T-cell (primary cell): Measurements from ENCODE around the gene TMEM235. TPM values are rescaled to one million over a fixed set of nuclear protein-coding genes. Genes with fewer than 3 reads are reported as not detected.

ENCODE experiments used
- ATAC-seq, 4 experiments: fragments of 200-7000 bp in 3 of 4; fragments of 150-1000 bp in 1 of 4; cut with Tn5 transposase; replicated peaks in 1 of 4; 1 replicate in 3 of 4; 2 replicates in 1 of 4; pipeline ENCODE4 v1.10.0; 2021; ENCODE audit warnings: moderate library complexity in 3 of 4, mild to moderate bottlenecking in 2 of 4, moderate number of reproducible peaks in 1 of 4
- CTCF ChIA-PET, 2 donors: fragments of 300-600 bp; sonication (Branson Sonifier 250); formaldehyde crosslinking; loops; one replicate each; lab custom pipeline; 2022; ENCODE audit warnings: antibody characterized with exemption in 2 of 2; lab: Charles Lee
- POLR2A ChIA-PET, 2 donors: fragments of 300-600 bp; sonication (Branson Sonifier 250); formaldehyde crosslinking; loops; one replicate each; lab custom pipeline; 2022; ENCODE audit warnings: antibody characterized with exemption in 2 of 2; lab: Charles Lee
- DNase-seq, 35 experiments: peaks; one replicate each; pipeline versions ENCODE4 v3.0.0 to v3.0.0-alpha.2; 2013 to 2023
- H3K27ac ChIP-seq: one replicate; pipeline ENCODE4 v1.5.1; 2013; ENCODE audit warnings: low read length
- H3K27me3 ChIP-seq, 2 experiments: replicated peaks in 1 of 2; 1 replicate in 1 of 2; 2 replicates in 1 of 2; pipeline versions ENCODE4 v1.6.1 to v1.7.0; 2013; ENCODE audit warnings: low read length in 1 of 2, mixed read lengths in 1 of 2; ENCODE audit not compliant: control insufficient read depth in 2 of 2, insufficient read depth in 2 of 2; ENCODE audit errors: extremely low read depth in 1 of 2
- H3K36me3 ChIP-seq, 2 donors: 1 replicate in 1 of 2; 2 replicates in 1 of 2; pipeline versions ENCODE4 v1.6.1 to v1.7.0; 2013; ENCODE audit warnings: low read length in 1 of 2; ENCODE audit not compliant: control insufficient read depth in 2 of 2, insufficient read depth in 1 of 2; ENCODE audit errors: extremely low read depth in 1 of 2
- H3K4me1 ChIP-seq, 2 experiments: 1 replicate in 1 of 2; 2 replicates in 1 of 2; pipeline versions ENCODE4 v1.6.1 to v1.7.0; 2013; ENCODE audit warnings: low read length in 2 of 2, mixed read lengths in 1 of 2; ENCODE audit not compliant: insufficient read depth in 2 of 2, control insufficient read depth in 1 of 2; ENCODE audit errors: extremely low read depth in 1 of 2
- H3K4me3 ChIP-seq, 2 donors: 1 replicate in 1 of 2; 2 replicates in 1 of 2; pipeline versions ENCODE4 v1.5.1 to v1.7.0; 2013; ENCODE audit warnings: mild to moderate bottlenecking in 2 of 2, low read length in 1 of 2, moderate library complexity in 1 of 2; ENCODE audit not compliant: control insufficient read depth in 1 of 2; ENCODE audit errors: extremely low read depth in 1 of 2
- H3K9me3 ChIP-seq: 2 replicates; pipeline ENCODE4 v1.7.0; 2013
- H3K27ac Mint-ChIP-seq, 2 donors: one replicate each; pipeline ENCODE4 v1.8.0; 2020 to 2021; ENCODE audit warnings: mild to moderate bottlenecking in 2 of 2, mixed read lengths in 2 of 2
- H3K27me3 Mint-ChIP-seq, 2 donors: one replicate each; pipeline ENCODE4 v1.8.0; 2021 to 2022; ENCODE audit warnings: mixed read lengths in 2 of 2
- H3K36me3 Mint-ChIP-seq: one replicate; pipeline ENCODE4 v1.8.0; 2021; ENCODE audit warnings: mixed read lengths
- H3K4me1 Mint-ChIP-seq, 3 donors: one replicate each; pipeline ENCODE4 v1.8.0; 2020 to 2022; ENCODE audit warnings: mixed read lengths in 3 of 3, mild to moderate bottlenecking in 1 of 3
- H3K4me3 Mint-ChIP-seq, 3 donors: one replicate each; pipeline ENCODE4 v1.8.0; 2020 to 2022; ENCODE audit warnings: mild to moderate bottlenecking in 3 of 3, mixed read lengths in 3 of 3, moderate library complexity in 3 of 3
- H3K9me3 Mint-ChIP-seq, 3 donors: one replicate each; pipeline ENCODE4 v1.8.0; 2020 to 2022; ENCODE audit warnings: mixed read lengths in 3 of 3
- WGBS: methylation state at CpG from one replicate; pipeline ENCODE4 v1.1.5; 2013; ENCODE audit warnings: missing lambda C conversion rate; ENCODE audit not compliant: insufficient coverage; 5-methylcytosine and 5-hydroxymethylcytosine counted together
- total RNA-seq, 35 experiments: library from RNA in 6 of 35; stranded (reverse) in 6 of 35; fragments of 120-200 nt in 1 of 35; gene quantifications; one replicate each; pipeline versions ENCODE4 v1.2.1 to v1.2.4 and lab custom pipeline; 2013 to 2026

Gene TMEM235
- total RNA-seq, 5 donors from 2014 or later (not counting 1 experiment from before 2014, with no cell fraction given): not detected

DNA sequence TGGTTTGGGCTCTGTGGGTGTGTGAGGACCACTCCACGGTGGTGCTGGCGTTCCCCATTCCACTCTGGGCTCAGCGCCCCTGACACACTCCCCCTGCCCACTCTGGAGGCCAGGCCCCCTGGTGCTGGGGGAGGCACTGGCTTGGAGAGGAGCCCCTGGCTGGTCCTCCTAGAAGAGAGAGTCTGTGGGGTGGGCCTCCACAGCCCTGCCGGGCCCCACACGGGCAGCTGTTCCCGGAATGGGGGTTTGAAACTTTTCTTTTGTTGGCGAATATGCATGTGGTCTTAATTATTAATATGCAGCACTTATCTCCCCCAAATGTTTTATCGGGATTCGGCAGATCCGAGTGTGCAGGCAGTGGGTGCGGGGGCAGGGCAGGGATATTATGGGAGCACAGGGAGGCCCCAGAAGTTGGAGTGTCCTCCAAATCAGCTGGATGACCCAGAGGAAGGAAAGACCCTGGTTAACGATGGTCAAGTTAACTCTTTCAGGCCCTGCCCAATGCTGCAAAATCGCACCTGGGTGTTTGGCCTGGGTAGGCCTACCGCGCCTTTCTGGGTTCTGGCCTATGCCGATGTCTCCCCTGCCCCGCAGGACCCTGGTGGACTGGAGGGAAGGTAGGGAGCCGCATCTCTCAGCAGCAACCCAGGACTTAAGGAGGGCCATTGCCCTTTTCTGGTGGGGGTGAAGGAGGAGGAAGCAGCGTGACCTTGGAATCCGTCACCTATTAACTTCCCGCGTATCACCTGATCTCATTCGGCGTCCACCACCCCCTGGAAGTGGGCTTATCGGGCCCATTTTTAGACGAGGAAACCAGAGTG lies 36.0 kb downstream of the TMEM235 start:
- WGBS: 87% methylated on average over 17 of the region's 26 CpGs
- POLR2A ChIA-PET: no interaction called here
- Histone ChIP-seq H3K4me1 (peaks cover 12 to 42% of the 10 kb centered on the region in 2 experiments), H3K27ac (no peak overlapping the region), H3K27me3 (peaks cover 0 to 33% of the 10 kb centered on the region in 2 experiments), H3K36me3 (no peaks in the 10 kb centered on the region), H3K4me3 (no peak overlapping the region), H3K9me3 (no peaks in the 10 kb centered on the region)
- Mint-ChIP-seq H3K4me1 (peaks cover 40 to 49% (median 43%) of the 10 kb centered on the region in 3 donors), H3K27ac (no peak overlapping the region), H3K9me3 (no peaks in the 10 kb centered on the region), H3K4me3 (no peak overlapping the region), H3K36me3 (no peaks in the 10 kb centered on the region), H3K27me3 (peaks cover 0 to 8% of the 10 kb centered on the region in 2 donors)
- DNase-seq (no peak), ATAC-seq (no peak)
- CTCF ChIA-PET: no interaction called here

DNA sequence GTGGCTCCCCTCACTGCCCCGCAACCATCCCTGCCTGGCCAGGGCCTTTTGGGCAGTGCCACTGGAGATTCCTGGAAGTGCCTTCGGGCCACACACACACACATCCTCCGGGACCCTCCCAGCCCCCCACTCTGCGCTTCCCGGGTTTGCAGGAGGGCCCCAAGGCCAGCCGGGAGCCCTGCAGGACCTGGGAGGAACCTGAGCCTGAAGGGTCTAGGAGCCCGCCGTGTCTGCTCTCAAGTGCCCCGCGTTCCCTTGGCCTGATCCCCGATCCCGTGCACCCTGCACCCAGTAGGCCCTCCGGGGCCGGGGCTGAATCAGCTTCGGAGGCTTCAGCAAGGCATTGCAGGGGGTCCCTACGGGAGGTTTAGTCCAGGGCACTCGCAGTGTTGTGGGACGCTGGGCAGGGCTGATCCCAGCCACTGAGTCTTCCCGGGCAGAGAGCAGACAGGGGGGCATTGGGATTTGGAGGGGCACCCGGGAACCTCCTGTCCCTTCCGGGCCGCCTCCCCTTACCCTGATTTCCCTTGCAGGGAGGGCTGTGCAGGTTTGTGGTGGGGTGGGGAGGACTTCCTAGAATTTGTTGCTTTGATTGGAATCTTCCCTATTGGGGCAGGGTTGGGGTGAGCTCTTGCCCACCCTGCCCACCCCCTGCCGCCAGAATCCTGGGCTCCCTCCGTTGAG lies 36.9 kb downstream of the TMEM235 start:
- H3K36me3 Mint-ChIP-seq: no peaks in the 10 kb centered on the region
- no peak overlapping the region for H3K27ac ChIP-seq
- POLR2A ChIA-PET: no interaction called here
- no peaks in the 10 kb centered on the region for H3K36me3 ChIP-seq
- peaks cover 39 to 47% (median 41%) of the 10 kb centered on the region in 3 donors for H3K4me1 Mint-ChIP-seq
- peaks cover 0 to 8% of the 10 kb centered on the region in 2 donors for H3K27me3 Mint-ChIP-seq
- H3K4me1 ChIP-seq: peaks cover 12 to 41% of the 10 kb centered on the region in 2 experiments
- no peak for DNase-seq
- no peak for ATAC-seq
- no peak overlapping the region for H3K4me3 ChIP-seq
- no peak overlapping the region for H3K4me3 Mint-ChIP-seq
- H3K9me3 Mint-ChIP-seq: no peaks in the 10 kb centered on the region
- H3K27me3 ChIP-seq: peaks cover 0 to 40% of the 10 kb centered on the region in 2 experiments
- H3K27ac Mint-ChIP-seq: no peak overlapping the region
- H3K9me3 ChIP-seq: no peaks in the 10 kb centered on the region
- 84% methylated on average over 19 of the region's 24 CpGs for WGBS
- CTCF ChIA-PET: no interaction called here

DNA sequence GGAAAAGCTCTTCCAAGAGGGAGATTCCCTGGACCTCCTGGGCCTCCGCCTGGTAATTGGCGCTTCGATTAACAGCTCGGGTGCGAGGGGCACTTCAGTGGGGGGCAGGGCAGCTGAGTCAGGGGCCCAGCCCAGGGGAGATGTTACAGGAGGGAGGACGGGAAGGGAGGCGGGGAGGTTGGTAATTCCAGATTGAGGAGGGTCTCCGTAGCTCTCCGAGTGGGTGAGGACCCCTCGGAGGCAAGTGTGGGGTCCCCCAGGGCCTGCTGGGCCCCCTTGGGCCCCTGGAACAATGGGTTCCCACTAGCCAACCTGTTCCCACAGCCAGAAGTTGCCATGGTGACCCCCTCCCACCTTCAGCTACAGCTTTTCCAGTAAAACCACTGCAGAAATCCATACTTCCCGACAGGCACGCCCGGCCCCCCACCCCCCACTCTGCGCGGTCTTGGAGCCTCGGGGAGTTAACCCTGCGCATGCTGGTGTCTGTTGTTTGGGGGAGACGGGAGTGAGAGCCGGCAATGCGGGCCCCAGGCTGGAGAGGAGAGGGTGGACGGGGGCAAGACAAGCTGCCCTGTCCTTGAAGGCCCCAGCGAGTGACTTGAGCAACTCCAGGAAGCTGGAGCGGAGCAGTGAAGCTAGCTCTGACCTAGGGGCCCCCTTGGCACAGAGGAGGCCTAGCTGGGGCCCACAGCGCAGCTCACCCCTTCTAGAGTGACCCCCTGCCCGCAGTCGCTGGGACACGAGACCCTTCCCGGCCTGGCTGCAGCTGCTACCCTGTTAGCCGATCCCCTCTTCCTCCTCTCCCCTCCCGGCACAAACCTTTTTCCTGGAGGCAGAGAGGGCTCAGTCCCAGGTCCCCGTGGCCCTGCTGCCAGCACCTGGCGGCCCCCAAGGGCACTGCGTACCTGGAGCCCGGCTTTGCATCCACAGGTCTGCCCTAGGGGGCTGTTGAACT lies 37.8 kb downstream of the TMEM235 start:
- Histone ChIP-seq H3K4me3 (no peak overlapping the region), H3K9me3 (no peaks in the 10 kb centered on the region), H3K27me3 (peaks cover 0 to 40% of the 10 kb centered on the region in 2 experiments), H3K27ac (no peak overlapping the region), H3K4me1 (peaks cover 12 to 35% of the 10 kb centered on the region in 2 experiments), H3K36me3 (peaks cover 0 to 2% of the 10 kb centered on the region in 2 donors)
- WGBS: 89% methylated on average over 15 of the region's 34 CpGs
- POLR2A ChIA-PET: interaction anchor here in 1 of 2 donors (0.5 kb wide), 1 partner anchor 391 kb away, joined by 3 read pairs; no protein-coding TSS in a partner anchor
- H3K4me1 Mint-ChIP-seq: peaks cover 38 to 42% (median 40%) of the 10 kb centered on the region in 3 donors
- ATAC-seq (no peak), DNase-seq (no peak)
- H3K36me3 Mint-ChIP-seq: no peaks in the 10 kb centered on the region
- no peaks in the 10 kb centered on the region for H3K9me3 Mint-ChIP-seq
- H3K27me3 Mint-ChIP-seq: peaks cover 0 to 8% of the 10 kb centered on the region in 2 donors
- CTCF ChIA-PET: interaction anchor here in 1 of 2 donors (0.6 kb wide), 1 partner anchor 20 kb away, joined by 8 read pairs; no protein-coding TSS in a partner anchor
- no peak overlapping the region for H3K27ac Mint-ChIP-seq
- no peak overlapping the region for H3K4me3 Mint-ChIP-seq

DNA sequence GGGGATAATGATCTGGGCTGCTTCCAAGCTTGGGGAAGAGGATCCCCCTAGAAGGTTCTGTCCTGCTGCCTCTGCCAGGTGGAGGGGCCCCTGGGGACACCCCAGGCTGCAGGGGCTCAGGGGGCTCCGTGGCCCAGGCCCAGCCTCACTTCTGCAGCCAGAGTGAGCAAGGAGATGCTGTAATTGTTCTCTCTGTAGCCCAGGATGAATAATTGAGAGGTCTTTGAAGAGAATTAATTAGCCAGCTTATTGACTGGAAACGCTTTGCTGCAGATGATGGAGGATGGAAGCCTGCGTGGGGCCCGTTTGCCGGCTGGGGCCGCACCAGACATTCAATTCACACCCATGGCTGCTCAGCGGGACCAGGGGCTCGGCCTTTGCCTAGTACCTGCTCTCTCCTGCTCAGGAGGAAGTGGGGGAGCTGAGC lies 38.5 kb downstream of the TMEM235 start:
- ATAC-seq (no peak), DNase-seq (no peak)
- 83% methylated on average over 1 of the region's 8 CpGs for WGBS
- Mint-ChIP-seq H3K27ac (no peak overlapping the region), H3K36me3 (no peaks in the 10 kb centered on the region), H3K4me3 (peak overlapping the region in 1 of 3 donors; percentile 61), H3K4me1 (peaks cover 35 to 36% (median 36%) of the 10 kb centered on the region in 3 donors), H3K27me3 (peaks cover 0 to 8% of the 10 kb centered on the region in 2 donors), H3K9me3 (no peaks in the 10 kb centered on the region)
- ChIA-PET CTCF (interaction anchor here in 1 of 2 donors (0.6 kb wide), 1 partner anchor 19 kb away, joined by 8 read pairs; no protein-coding TSS in a partner anchor), POLR2A (no interaction called here)
- Histone ChIP-seq H3K9me3 (no peaks in the 10 kb centered on the region), H3K4me3 (no peak overlapping the region), H3K4me1 (peaks cover 12 to 35% of the 10 kb centered on the region in 2 experiments), H3K27me3 (peaks cover 0 to 40% of the 10 kb centered on the region in 2 experiments), H3K36me3 (peaks cover 0 to 2% of the 10 kb centered on the region in 2 donors), H3K27ac (no peak overlapping the region)

DNA sequence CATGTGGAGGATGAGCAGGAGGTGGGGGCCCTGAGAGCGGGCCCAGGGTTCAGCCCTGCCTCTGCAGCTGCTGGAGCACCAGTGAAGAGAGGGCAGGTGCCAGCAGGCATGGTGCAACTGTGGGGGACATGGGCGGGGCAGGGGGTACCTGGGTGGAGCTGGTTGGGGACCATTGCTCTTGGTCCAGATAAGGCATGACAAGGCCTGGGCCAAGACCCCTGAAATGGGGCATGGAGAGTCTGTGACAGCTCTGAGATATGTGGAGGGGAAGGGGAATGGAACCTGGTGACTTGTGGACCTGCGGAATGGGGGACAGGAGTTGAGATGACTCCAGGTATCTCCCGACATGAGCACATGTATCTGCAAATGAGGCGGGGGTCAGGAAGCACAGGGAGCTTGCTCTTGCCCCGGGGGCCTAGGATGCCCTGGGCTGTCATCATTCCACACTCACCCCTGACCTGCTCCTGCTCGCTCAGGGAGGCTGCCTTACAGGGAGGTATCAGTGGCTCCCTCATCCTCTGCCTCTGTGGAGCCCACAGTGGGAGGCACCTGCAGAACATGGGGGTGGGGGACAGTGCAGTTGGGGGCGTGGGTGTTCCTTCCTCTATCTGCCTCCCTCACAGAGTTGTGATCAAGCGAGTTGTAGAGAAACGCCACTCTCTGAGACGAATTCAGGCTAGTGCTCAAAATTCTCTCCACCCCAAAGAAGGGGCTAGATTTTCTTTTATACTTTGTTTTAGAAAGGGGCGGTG lies 40.2 kb downstream of the TMEM235 start:
- Histone ChIP-seq H3K36me3 (peaks cover 0 to 2% of the 10 kb centered on the region in 2 donors), H3K27ac (peak overlapping the region; percentile 29), H3K9me3 (no peaks in the 10 kb centered on the region), H3K4me3 (no peak overlapping the region), H3K4me1 (peaks cover 16 to 38% of the 10 kb centered on the region in 2 experiments), H3K27me3 (peaks cover 0 to 42% of the 10 kb centered on the region in 2 experiments)
- Mint-ChIP-seq H3K36me3 (no peaks in the 10 kb centered on the region), H3K4me3 (peak overlapping the region in 1 of 3 donors; percentile 61), H3K27ac (peak overlapping the region in 1 of 2 donors; percentile 85), H3K27me3 (peaks cover 0 to 8% of the 10 kb centered on the region in 2 donors), H3K4me1 (peaks cover 46 to 47% (median 47%) of the 10 kb centered on the region in 3 donors), H3K9me3 (no peaks in the 10 kb centered on the region)
- POLR2A ChIA-PET: interaction anchor here in 1 of 2 donors (0.5 kb wide), 1 partner anchor 45 kb away, joined by 3 read pairs; no protein-coding TSS in a partner anchor
- peak in 2 of 4 experiments; percentile 5 to 21 for ATAC-seq
- WGBS: 88% methylated on average over 5 of the region's 12 CpGs
- CTCF ChIA-PET: no interaction called here
- peak in 5 of 35 experiments; percentile 23 to 40 (median 35) for DNase-seq
